Thyroid gland (tissue), 4 donors: ENCODE data around the gene PABPN1.

Source experiments
- CTCF ChIP-seq, 6 experiments: fragments of 200-600 bp in 3 of 6; fragments of 450-650 bp in 3 of 6; sonication (generic) in 3 of 6; IDR thresholded peaks; one replicate each; pipeline ENCODE4 v1.5.1; 2016 to 2019; ENCODE audit warnings: antibody characterized with exemption in 6 of 6, mild to moderate bottlenecking in 2 of 6, inconsistent platforms in 1 of 6, moderate library complexity in 1 of 6
- POLR2A ChIP-seq, 2 donors: fragments of 450-650 bp; IDR thresholded peaks; one replicate each; pipeline ENCODE4 v1.6.1; 2017; ENCODE audit warnings: antibody characterized with exemption in 2 of 2, mild to moderate bottlenecking in 2 of 2, moderate library complexity in 1 of 2

DNA sequence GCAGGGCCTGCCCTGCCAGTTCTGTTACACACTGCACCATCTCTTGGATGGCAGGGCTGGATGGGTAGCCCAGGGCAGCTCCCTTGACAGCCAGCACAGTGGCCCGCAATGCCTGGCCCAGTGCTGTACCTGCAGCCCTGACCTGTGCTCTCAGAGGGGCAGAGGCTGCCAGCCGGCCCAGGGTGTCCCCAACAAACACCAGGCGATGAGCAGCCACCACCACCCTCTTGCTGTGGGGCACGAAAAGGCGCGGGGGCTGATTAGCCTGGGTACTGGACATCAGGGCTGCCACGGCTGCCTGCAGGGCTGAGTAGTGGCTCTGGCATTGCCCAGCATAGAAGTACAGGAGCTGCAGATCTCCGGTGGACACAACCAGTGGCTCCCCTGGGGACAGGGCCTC, 36.0 kb downstream of the PABPN1 start:
- TF ChIP-seq CTCF (IDR thresholded peaks at IDR 0.05) (no peak), POLR2A (IDR thresholded peaks at IDR 0.05) (no peak)
